Skeletal muscle satellite cell (primary cell): ENCODE measurements around the gene TARS1.

ENCODE experiments used
- H3K27me3 ChIP-seq: 2 replicates; pipeline ENCODE4 v1.7.0; 2013; ENCODE audit warnings: low read length; ENCODE audit not compliant: control insufficient read depth, insufficient read depth
- H3K36me3 ChIP-seq: 2 replicates; pipeline ENCODE4 v1.7.0; 2013; ENCODE audit warnings: mild to moderate bottlenecking, control low read depth, low read length; ENCODE audit not compliant: insufficient read depth
- H3K4me1 ChIP-seq: 2 replicates; pipeline ENCODE4 v1.7.0; 2013; ENCODE audit warnings: low read length; ENCODE audit not compliant: control insufficient read depth, insufficient read depth
- H3K4me2 ChIP-seq: 2 replicates; pipeline ENCODE4 v1.7.0; 2013; ENCODE audit warnings: mild to moderate bottlenecking, low read length
- H3K4me3 ChIP-seq: 2 replicates; pipeline ENCODE4 v1.7.0; 2013; ENCODE audit warnings: low read length
- H3K9ac ChIP-seq: 2 replicates; pipeline ENCODE4 v1.7.0; 2013; ENCODE audit warnings: mild to moderate bottlenecking, low read depth, low read length, moderate library complexity
- H3K9me3 ChIP-seq: replicated peaks from 2 replicates; pipeline ENCODE4 v1.7.0; 2013; ENCODE audit warnings: mild to moderate bottlenecking, control low read depth, low read length

TARS1 gene

GRCh38 chr5:33472805-33473409 lies 32.1 kb downstream of the TARS1 start:
- Histone ChIP-seq H3K4me2 (no peak overlapping the region), H3K9ac (no peak overlapping the region), H3K36me3 (peaks cover 56% of the 10 kb centered on the region), H3K27me3 (no peaks in the 10 kb centered on the region), H3K4me1 (no peaks in the 10 kb centered on the region), H3K9me3 (no peaks in the 10 kb centered on the region), H3K4me3 (no peak overlapping the region)

- Histone ChIP-seq H3K9me3 (no peaks in the 10 kb centered on the region), H3K4me3 (no peak overlapping the region), H3K36me3 (peaks cover 45% of the 10 kb centered on the region), H3K27me3 (no peaks in the 10 kb centered on the region), H3K4me2 (no peak overlapping the region), H3K9ac (no peak overlapping the region), H3K4me1 (no peaks in the 10 kb centered on the region)
Measured at GRCh38 chr5:33474004-33474403, 33.2 kb downstream of the TARS1 start.

GRCh38 chr5:33474931-33475499 lies 34.2 kb downstream of the TARS1 start:
- peaks cover 36% of the 10 kb centered on the region for H3K36me3 ChIP-seq
- no peak overlapping the region for H3K4me3 ChIP-seq
- no peaks in the 10 kb centered on the region for H3K4me1 ChIP-seq
- H3K4me2 ChIP-seq: no peak overlapping the region
- H3K9ac ChIP-seq: no peak overlapping the region
- H3K27me3 ChIP-seq: no peaks in the 10 kb centered on the region
- H3K9me3 ChIP-seq: no peaks in the 10 kb centered on the region

GRCh38 chr5:33475706-33476105 lies 34.9 kb downstream of the TARS1 start:
- Histone ChIP-seq H3K9me3 (no peaks in the 10 kb centered on the region), H3K36me3 (peaks cover 30% of the 10 kb centered on the region), H3K4me3 (no peak overlapping the region), H3K4me1 (no peaks in the 10 kb centered on the region), H3K9ac (no peak overlapping the region), H3K4me2 (no peak overlapping the region), H3K27me3 (no peaks in the 10 kb centered on the region)

- Histone ChIP-seq H3K9ac (no peak overlapping the region), H3K9me3 (no peaks in the 10 kb centered on the region), H3K4me1 (no peaks in the 10 kb centered on the region), H3K4me3 (no peak overlapping the region), H3K27me3 (no peaks in the 10 kb centered on the region), H3K4me2 (no peak overlapping the region), H3K36me3 (peaks cover 18% of the 10 kb centered on the region)
Measured at GRCh38 chr5:33476992-33477391, 36.2 kb downstream of the TARS1 start.

GRCh38 chr5:33477816-33478215 lies 37.1 kb downstream of the TARS1 start:
- H3K4me1 ChIP-seq: no peaks in the 10 kb centered on the region
- no peak overlapping the region for H3K4me3 ChIP-seq
- H3K36me3 ChIP-seq: peaks cover 15% of the 10 kb centered on the region
- no peaks in the 10 kb centered on the region for H3K9me3 ChIP-seq
- H3K27me3 ChIP-seq: no peaks in the 10 kb centered on the region
- H3K4me2 ChIP-seq: no peak overlapping the region
- no peak overlapping the region for H3K9ac ChIP-seq

- Histone ChIP-seq H3K4me2 (no peak overlapping the region), H3K36me3 (peaks cover 5% of the 10 kb centered on the region), H3K9me3 (no peaks in the 10 kb centered on the region), H3K4me3 (no peak overlapping the region), H3K9ac (no peak overlapping the region), H3K4me1 (no peaks in the 10 kb centered on the region), H3K27me3 (no peaks in the 10 kb centered on the region)
Measured at GRCh38 chr5:33479311-33479710, 38.5 kb downstream of the TARS1 start.

- Histone ChIP-seq H3K9me3 (no peaks in the 10 kb centered on the region), H3K4me3 (no peak overlapping the region), H3K9ac (no peak overlapping the region), H3K36me3 (no peaks in the 10 kb centered on the region), H3K27me3 (no peaks in the 10 kb centered on the region), H3K4me2 (no peak overlapping the region), H3K4me1 (no peaks in the 10 kb centered on the region)
Measured at GRCh38 chr5:33480876-33481275, 40.1 kb downstream of the TARS1 start.

- Histone ChIP-seq H3K4me1 (no peaks in the 10 kb centered on the region), H3K27me3 (no peaks in the 10 kb centered on the region), H3K9ac (no peak overlapping the region), H3K4me2 (no peak overlapping the region), H3K36me3 (no peaks in the 10 kb centered on the region), H3K4me3 (no peak overlapping the region), H3K9me3 (no peaks in the 10 kb centered on the region)
Measured at GRCh38 chr5:33482335-33482734, 41.6 kb downstream of the TARS1 start.

GRCh38 chr5:33487236-33487635 lies 46.5 kb downstream of the TARS1 start:
- no peak overlapping the region for H3K4me3 ChIP-seq
- no peaks in the 10 kb centered on the region for H3K4me1 ChIP-seq
- no peak overlapping the region for H3K4me2 ChIP-seq
- H3K36me3 ChIP-seq: no peaks in the 10 kb centered on the region
- H3K27me3 ChIP-seq: no peaks in the 10 kb centered on the region
- H3K9me3 ChIP-seq: no peaks in the 10 kb centered on the region
- H3K9ac ChIP-seq: no peak overlapping the region

- no peak overlapping the region for H3K4me2 ChIP-seq
- H3K4me1 ChIP-seq: no peaks in the 10 kb centered on the region
- H3K9me3 ChIP-seq: no peaks in the 10 kb centered on the region
- no peaks in the 10 kb centered on the region for H3K36me3 ChIP-seq
- no peak overlapping the region for H3K4me3 ChIP-seq
- no peak overlapping the region for H3K9ac ChIP-seq
- H3K27me3 ChIP-seq: no peaks in the 10 kb centered on the region
Measured at GRCh38 chr5:33488558-33489355, 48.0 kb downstream of the TARS1 start.
